Glutamatergic neuron (in vitro differentiated cells): ENCODE results near the gene ZNF385C. TPM values are rescaled to one million over a fixed set of nuclear protein-coding genes. Genes with fewer than 3 reads are reported as not detected.
"Not testable (repeated sequence)": the region's sequence is repeated elsewhere in the genome, so short reads cannot be mapped to it uniquely, and the experiment has no call there.

Experiments used
- DNase-seq: peaks from one replicate; pipeline ENCODE4 v3.0.0; 2022
- H3K27ac Mint-ChIP-seq: one replicate; pipeline ENCODE4 v1.8.0; 2020; ENCODE audit warnings: mild to moderate bottlenecking, mixed read lengths, inconsistent platforms; ENCODE audit not compliant: unreplicated experiment
- H3K27me3 Mint-ChIP-seq: one replicate; pipeline ENCODE4 v1.8.0; 2020; ENCODE audit warnings: mild to moderate bottlenecking, moderate library complexity, mixed read lengths, inconsistent platforms; ENCODE audit not compliant: unreplicated experiment
- H3K36me3 Mint-ChIP-seq: one replicate; pipeline ENCODE4 v1.8.0; 2020; ENCODE audit warnings: mild to moderate bottlenecking, mixed read lengths, inconsistent platforms; ENCODE audit not compliant: unreplicated experiment
- H3K4me1 Mint-ChIP-seq: one replicate; pipeline ENCODE4 v1.8.0; 2020; ENCODE audit warnings: mild to moderate bottlenecking, low read depth, mixed read lengths, inconsistent platforms; ENCODE audit not compliant: unreplicated experiment
- H3K4me3 Mint-ChIP-seq: one replicate; pipeline ENCODE4 v1.8.0; 2020; ENCODE audit warnings: mild to moderate bottlenecking, mixed read lengths, inconsistent platforms; ENCODE audit not compliant: unreplicated experiment
- H3K9me3 Mint-ChIP-seq: one replicate; pipeline ENCODE4 v1.8.0; 2020; ENCODE audit warnings: mild to moderate bottlenecking, moderate library complexity, mixed read lengths, inconsistent platforms; ENCODE audit not compliant: unreplicated experiment
- total RNA-seq: library from RNA; stranded (reverse); fragmentation: NEBNext Ultra II Directional; extraction: Animal tissue kit (Norgen Biotek cat#: 25700); gene quantifications from one replicate; pipeline ENCODE4 v1.2.1, GENCODE V29; 2021; ENCODE audit not compliant: unreplicated experiment
- TF ChIP-seq, protein P1 (sequence below): fragments of 200-600 bp; sonication (generic); IDR thresholded peaks from one replicate; pipeline ENCODE4 v1.5.0; 2021; ENCODE audit not compliant: partially characterized antibody, unreplicated experiment

Gene ZNF385C
- total RNA-seq, 1 donor from 2014 or later, result 1.5 TPM

- peaks cover 12% of the 10 kb centered on the region for H3K9me3 Mint-ChIP-seq
- TF ChIP-seq, protein P1, sequence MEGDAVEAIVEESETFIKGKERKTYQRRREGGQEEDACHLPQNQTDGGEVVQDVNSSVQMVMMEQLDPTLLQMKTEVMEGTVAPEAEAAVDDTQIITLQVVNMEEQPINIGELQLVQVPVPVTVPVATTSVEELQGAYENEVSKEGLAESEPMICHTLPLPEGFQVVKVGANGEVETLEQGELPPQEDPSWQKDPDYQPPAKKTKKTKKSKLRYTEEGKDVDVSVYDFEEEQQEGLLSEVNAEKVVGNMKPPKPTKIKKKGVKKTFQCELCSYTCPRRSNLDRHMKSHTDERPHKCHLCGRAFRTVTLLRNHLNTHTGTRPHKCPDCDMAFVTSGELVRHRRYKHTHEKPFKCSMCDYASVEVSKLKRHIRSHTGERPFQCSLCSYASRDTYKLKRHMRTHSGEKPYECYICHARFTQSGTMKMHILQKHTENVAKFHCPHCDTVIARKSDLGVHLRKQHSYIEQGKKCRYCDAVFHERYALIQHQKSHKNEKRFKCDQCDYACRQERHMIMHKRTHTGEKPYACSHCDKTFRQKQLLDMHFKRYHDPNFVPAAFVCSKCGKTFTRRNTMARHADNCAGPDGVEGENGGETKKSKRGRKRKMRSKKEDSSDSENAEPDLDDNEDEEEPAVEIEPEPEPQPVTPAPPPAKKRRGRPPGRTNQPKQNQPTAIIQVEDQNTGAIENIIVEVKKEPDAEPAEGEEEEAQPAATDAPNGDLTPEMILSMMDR, result no peak
- H3K4me3 Mint-ChIP-seq, result peak overlapping the region; percentile 95
- H3K27me3 Mint-ChIP-seq, result peaks cover 7% of the 10 kb centered on the region
- no peaks in the 10 kb centered on the region for H3K36me3 Mint-ChIP-seq
- H3K4me1 Mint-ChIP-seq, result peaks cover 19% of the 10 kb centered on the region
- H3K27ac Mint-ChIP-seq, result peak overlapping the region; percentile 72
- no peak for DNase-seq
These were observed 79.3 kb downstream of the ZNF385C start for GRCh38 chr17:42018988-42019387.

DNA sequence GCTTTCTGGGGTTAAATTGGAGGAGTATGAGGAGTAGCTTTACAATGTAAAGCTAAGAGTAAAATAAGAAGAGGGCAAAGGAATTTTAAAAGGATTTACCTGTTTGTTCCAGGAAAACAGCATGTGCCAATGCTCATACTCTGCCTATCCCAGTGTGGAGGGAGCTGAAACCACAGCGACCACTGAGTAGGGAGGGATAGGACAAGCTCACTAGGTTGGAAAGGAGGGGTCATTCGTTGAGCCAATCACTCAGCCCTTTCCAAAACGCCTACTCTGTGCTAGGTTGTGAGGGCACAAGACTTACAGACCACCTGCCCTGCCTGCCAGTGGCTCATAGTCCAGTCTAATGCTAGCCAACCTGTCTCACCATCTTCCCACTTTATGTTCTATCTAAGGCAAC lies 79.9 kb downstream of the ZNF385C start:
- Mint-ChIP-seq H3K4me1 (peaks cover 21% of the 10 kb centered on the region), H3K27me3 (peaks cover 7% of the 10 kb centered on the region), H3K9me3 (peaks cover 12% of the 10 kb centered on the region), H3K4me3 (peak overlapping the region; percentile 95), H3K36me3 (no peaks in the 10 kb centered on the region), H3K27ac (peak overlapping the region; percentile 88)
- no peak for DNase-seq
- TF ChIP-seq, protein P1, result no peak

- TF ChIP-seq, protein P1, result no peak
- Mint-ChIP-seq H3K27me3 (peaks cover 7% of the 10 kb centered on the region), H3K27ac (peak overlapping the region; percentile 88), H3K4me3 (peak overlapping the region; percentile 95), H3K4me1 (peaks cover 24% of the 10 kb centered on the region), H3K9me3 (peaks cover 12% of the 10 kb centered on the region), H3K36me3 (no peaks in the 10 kb centered on the region)
- DNase-seq, result no peak
These were observed 80.4 kb downstream of the ZNF385C start for GRCh38 chr17:42017866-42018200.

DNA sequence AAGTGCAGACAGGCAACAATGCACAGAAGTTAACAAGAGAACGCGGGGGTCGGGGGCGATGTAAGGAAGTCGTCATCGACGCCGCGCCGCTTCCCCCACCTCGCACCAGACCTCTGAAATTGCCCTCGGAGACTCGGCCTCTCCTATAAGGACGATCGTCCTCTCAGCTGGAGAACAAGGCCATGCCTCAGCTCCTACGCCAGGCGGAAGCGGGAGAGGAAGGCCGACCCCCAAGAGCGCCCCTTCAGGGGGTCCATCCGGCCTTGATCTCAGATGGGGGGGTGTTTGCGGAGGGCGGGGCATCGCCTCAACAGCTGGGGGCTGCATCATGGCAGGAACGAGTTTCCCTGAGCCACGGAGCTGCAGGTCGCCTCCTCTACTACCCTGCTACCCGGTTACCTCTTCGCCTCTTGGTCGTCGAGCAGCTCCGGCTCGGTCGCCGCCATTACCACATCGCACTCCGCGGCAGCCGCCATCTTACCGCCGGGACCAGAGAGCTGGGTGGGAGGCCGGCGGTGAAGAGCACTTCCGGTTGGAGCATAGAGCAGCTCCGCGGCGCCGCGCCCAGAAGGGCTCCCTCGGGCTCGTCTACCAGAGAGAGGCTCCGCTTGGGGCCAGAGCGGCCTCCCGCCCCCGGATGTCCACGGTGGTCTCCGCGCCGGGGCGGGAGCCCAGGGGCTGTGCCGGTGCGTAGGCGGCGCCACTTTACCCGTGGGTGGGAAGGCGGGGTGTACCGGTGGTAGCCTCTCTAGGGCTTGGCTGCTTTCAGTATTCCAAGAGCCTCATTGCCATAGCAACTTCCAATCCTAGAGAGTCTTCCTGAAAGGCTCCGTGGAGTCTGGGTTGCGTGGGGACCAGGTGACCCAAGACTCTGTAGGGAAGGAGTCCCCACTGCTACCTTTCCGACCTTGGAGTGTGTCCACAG lies 81.1 kb downstream of the ZNF385C start, which contains the start of gene DNAJC7:
TSS of gene DNAJC7 (minus strand) at position 499 of the 925 bp plus-strand sequence. CDS start at position 476, 23 bp downstream.
- TF ChIP-seq, protein P1, result no peak
- no peaks in the 10 kb centered on the region for H3K36me3 Mint-ChIP-seq

GRCh38 chr17:42016411-42016831 lies 81.9 kb downstream of the ZNF385C start:
- peak overlapping the region; percentile 99 for H3K4me3 Mint-ChIP-seq
- no peaks in the 10 kb centered on the region for H3K36me3 Mint-ChIP-seq
- H3K27me3 Mint-ChIP-seq, result peaks cover 7% of the 10 kb centered on the region
- H3K27ac Mint-ChIP-seq, result peak overlapping the region; percentile 98
- peaks cover 12% of the 10 kb centered on the region for H3K9me3 Mint-ChIP-seq
- TF ChIP-seq, protein P1, result no peak
- DNase-seq, result no peak
- H3K4me1 Mint-ChIP-seq, result peaks cover 24% of the 10 kb centered on the region

More for the DNA sequence above, 81.1 kb downstream of the ZNF385C start, which contains the start of gene DNAJC7:
- DNase-seq, result peak; percentile 92
- Mint-ChIP-seq H3K27me3 (peaks cover 7% of the 10 kb centered on the region), H3K4me1 (peaks cover 25% of the 10 kb centered on the region), H3K4me3 (peak within 1 kb of the TSS; percentile 99), H3K9me3 (peaks cover 12% of the 10 kb centered on the region), H3K27ac (peak within 1 kb of the TSS; percentile 98)

DNA sequence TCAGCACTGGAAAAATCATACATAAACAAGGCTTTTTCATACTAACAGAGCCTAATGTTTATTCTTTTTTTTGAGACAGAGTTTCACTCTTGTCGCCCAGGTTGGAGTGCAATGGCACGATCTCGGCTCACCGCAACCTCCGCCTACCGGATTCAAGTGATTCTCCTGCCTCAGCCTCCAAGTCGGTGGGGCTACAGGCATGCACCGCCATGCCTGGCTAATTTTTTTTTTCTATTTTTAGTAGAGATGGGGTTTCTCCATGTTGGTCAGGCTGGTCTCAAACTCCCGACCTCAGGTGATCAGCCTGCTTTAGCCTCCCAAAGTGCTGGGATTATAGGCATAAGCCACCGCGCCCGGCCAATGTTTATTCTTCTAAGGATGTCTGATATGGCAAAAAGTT lies 84.5 kb downstream of the ZNF385C start:
- H3K27me3 Mint-ChIP-seq, H3K9me3 Mint-ChIP-seq, DNase-seq, H3K36me3 Mint-ChIP-seq: not testable (repeated sequence)
- Mint-ChIP-seq H3K4me3 (peak overlapping the region; percentile 34), H3K27ac (peak overlapping the region; percentile 29), H3K4me1 (peaks cover 13% of the 10 kb centered on the region)

GRCh38 chr17:42012363-42012762 lies 85.9 kb downstream of the ZNF385C start:
- not testable (repeated sequence) for H3K9me3 Mint-ChIP-seq, H3K4me3 Mint-ChIP-seq, H3K27ac Mint-ChIP-seq, DNase-seq, H3K27me3 Mint-ChIP-seq, H3K36me3 Mint-ChIP-seq
- peaks cover 12% of the 10 kb centered on the region for H3K4me1 Mint-ChIP-seq
